ENCODE results near the gene GALM.
"Not testable (repeated sequence)": the region's sequence is repeated elsewhere in the genome, so short reads cannot be mapped to it uniquely, and the experiment has no call there.

DNA sequence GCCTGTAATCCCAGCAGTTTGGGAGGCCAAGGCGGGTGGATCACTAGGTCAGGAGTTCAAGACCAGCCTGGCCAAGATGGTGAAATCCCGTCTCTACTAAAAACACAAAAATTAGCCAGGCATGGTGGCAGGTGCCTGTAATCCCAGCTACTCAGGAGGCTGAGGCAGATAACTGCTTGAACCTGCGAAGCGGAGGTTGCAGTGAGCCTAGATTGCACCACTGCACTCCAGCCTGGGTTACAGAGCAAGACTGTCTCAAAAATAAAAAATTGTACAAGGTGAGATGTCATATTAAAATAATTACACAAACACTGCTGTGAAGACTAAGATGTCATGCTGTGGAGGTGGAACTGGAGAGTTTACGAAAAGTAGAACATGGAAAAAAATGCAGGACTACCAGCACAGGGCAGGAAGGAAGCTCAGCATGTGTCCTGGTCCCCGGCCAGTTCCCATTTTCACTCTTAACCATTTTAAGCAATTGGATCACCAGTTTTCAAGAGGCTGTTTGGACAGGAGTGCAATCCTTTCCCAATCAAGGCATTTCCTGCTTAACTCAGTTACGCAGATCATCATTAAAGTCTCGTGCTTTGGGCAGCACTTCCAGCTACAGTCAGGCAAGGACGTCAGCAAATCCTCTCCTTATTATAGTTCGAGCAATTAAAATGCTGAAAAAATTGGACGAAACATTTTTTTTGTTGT is 71.2 kb downstream of the GALM start:
- TF ChIP-seq, protein P1, sequence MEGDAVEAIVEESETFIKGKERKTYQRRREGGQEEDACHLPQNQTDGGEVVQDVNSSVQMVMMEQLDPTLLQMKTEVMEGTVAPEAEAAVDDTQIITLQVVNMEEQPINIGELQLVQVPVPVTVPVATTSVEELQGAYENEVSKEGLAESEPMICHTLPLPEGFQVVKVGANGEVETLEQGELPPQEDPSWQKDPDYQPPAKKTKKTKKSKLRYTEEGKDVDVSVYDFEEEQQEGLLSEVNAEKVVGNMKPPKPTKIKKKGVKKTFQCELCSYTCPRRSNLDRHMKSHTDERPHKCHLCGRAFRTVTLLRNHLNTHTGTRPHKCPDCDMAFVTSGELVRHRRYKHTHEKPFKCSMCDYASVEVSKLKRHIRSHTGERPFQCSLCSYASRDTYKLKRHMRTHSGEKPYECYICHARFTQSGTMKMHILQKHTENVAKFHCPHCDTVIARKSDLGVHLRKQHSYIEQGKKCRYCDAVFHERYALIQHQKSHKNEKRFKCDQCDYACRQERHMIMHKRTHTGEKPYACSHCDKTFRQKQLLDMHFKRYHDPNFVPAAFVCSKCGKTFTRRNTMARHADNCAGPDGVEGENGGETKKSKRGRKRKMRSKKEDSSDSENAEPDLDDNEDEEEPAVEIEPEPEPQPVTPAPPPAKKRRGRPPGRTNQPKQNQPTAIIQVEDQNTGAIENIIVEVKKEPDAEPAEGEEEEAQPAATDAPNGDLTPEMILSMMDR (IDR thresholded peaks at IDR 0.05; ENCODE audit: low read depth, low read length, poor library complexity, severe bottlenecking), result not testable (repeated sequence)
- TF ChIP-seq EZH2phosphoT487 (IDR thresholded peaks at IDR 0.05; ENCODE audit: borderline replicate concordance, low read length), result not testable (repeated sequence)
